Stimulated activated naive CD8-positive, alpha-beta T cell treated with anti-CD3 and anti-CD28 coated beads, Interleukin-15, Interleukin-2, amounts not matched to agents 100 U/mL and 50 U/mL, for 24 hours (primary cell): Measurements from ENCODE around the gene HDAC10.
A peak's percentile ranks its signal among the peaks of the same experiment; 100 is the strongest.

Source experiments
- ATAC-seq: fragments of 150-1000 bp; cut with Tn5 transposase; one replicate; pipeline ENCODE4 v1.10.0; 2021
- DNase-seq: peaks from one replicate; pipeline ENCODE4 v3.0.0; 2021

Gene HDAC10

DNA sequence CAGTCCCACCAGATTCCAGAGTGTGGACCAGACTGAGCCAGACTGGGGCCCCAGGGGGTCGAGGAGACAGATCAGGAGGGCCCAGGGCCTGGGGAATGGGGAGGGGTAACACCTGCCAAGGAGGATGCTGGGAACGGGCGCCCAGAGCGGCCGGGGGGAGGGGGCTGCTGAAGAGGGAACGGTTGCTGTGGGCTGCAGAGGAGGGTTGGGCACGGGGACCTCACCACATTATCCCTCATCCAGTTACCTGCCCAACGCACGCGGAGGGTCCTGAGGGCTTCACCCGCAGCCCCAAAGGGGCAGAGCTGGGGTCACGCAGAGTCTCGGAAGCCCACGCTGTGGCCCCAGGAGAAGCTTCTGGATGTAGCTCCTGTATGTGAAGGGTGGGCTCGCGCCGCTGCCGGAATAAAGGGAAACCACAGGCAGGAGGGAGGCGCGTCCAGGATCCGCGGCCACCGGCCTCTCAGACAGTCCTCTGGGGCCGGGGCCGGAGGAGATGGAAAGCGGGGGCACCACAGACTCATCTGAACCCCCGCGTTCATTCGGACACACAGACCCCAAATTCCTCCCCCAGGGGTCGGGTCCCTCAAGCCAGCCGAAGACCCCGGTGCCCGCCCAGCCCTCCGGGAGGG is 51.1 kb downstream of the HDAC10 start:
- no peak for DNase-seq
- ATAC-seq = peak; percentile 3

GRCh38 chr22:50199251-50199721 is 51.8 kb downstream of the HDAC10 start:
- no peak for ATAC-seq
- DNase-seq = no peak

DNA sequence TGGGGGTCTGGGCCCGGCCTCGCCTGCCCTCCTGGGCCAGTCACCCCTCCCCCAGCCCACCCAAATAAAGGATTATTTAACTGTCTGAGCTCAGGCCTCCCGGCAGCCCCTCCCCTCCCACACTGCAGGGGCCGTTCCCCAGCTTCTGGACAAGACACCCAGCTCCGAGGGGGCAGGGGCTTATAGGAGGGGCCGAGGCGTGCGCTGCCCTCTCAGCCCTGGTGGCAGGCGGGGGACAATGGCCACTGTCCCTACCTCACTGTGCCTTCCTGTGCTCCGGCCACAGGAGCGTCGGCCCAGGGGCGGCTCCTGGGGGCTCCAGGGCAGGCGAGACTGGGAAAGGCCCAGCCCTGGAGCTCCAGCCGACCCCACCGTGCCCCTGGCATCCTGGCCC is 52.4 kb downstream of the HDAC10 start:
- no peak for ATAC-seq
- no peak for DNase-seq

- DNase-seq (no peak), ATAC-seq (no peak)
Measured at GRCh38 chr22:50197856-50198623, 53.0 kb downstream of the HDAC10 start.

GRCh38 chr22:50197000-50197800 is 53.9 kb downstream of the HDAC10 start:
- ATAC-seq = no peak
- no peak for DNase-seq

DNA sequence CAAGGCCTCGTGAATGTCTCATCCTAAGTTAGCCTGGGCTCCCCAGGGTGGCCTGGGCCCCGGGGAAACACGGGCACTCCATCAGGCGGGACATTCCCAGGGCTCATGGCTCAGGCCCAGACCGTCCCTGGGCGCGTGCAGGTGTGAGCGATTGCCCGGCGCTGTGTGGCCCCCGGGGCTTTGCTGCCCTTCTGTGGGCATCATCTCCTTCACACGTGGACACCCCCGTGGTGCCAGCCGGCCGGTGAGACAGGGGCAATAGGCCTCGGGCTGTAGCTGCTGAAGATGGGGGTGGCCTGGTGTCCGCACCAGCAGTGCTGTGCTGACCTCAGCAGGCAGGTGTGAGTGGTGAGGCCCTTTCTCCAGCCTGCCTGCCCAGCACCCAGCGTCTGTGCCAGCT is 54.8 kb downstream of the HDAC10 start:
- no peak for DNase-seq
- no peak for ATAC-seq
